ENCODE measurements around the gene MYF6. TPM values are rescaled to one million over a fixed set of nuclear protein-coding genes. Genes with fewer than 3 reads are reported as not detected.

MYF6 gene
- total RNA-seq, 2 experiments from 2014 or later = not detected

DNA sequence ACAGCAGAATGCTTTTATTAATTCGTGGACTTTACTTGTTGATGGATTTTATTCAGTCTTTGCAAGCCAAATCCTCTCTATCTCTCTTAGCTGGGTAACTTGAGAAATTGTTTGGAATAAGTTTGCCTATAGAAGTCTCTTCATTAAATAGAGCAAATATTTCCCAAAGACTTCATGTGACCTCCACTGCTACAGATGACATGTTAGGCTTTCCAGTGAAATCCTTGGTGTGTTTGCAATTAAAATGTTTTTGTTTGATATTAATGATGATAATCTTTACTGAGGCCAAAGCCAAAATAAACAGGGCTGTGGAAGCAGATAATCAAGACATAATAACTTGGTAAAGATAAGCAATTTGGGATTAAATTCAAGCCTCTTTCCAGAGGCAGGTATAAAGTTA lies 4.4 kb downstream of the MYF6 start:
- CTCF ChIA-PET = no interaction called here

DNA sequence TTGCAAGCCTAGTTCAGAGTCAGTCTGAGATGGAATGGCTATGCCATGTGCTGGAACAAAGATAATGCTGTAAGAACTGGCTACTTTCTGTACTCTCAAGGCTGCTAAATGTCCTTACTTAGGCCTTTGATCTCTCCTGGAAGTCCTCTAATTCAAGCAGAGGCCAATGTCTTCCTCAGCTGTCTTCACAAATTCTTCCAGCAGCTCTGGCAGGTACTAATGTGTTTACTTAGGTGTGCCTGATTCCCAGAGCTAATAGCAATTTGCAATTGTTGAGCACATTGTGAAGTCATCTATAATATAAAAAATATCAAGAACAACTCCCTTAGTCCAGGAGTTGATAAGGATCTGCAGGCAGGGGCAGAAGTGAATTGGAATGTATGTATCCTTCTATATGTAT lies 5.4 kb downstream of the MYF6 start:
- H3K4me3 Mint-ChIP-seq = no peak overlapping the region
- CTCF ChIA-PET = interaction anchor here (0.5 kb wide), 1 partner anchor 690 kb away, joined by 3 read pairs; no protein-coding TSS in a partner anchor
- H3K4me1 Mint-ChIP-seq = peaks cover 5% of the 10 kb centered on the region
- ATAC-seq (no peak), DNase-seq (no peak)
- H3K9me3 Mint-ChIP-seq (ENCODE audit: low read depth) = no peaks in the 10 kb centered on the region
- H3K27ac Mint-ChIP-seq = no peak overlapping the region
- peaks cover 2% of the 10 kb centered on the region for H3K36me3 Mint-ChIP-seq
- peaks cover 57% of the 10 kb centered on the region for H3K27me3 Mint-ChIP-seq

More for the DNA sequence above, 4.4 kb downstream of the MYF6 start:
- H3K9me3 Mint-ChIP-seq (ENCODE audit: low read depth) = no peaks in the 10 kb centered on the region
- peaks cover 63% of the 10 kb centered on the region for H3K27me3 Mint-ChIP-seq
- no peak overlapping the region for H3K4me3 Mint-ChIP-seq
- ATAC-seq = no peak
- peaks cover 5% of the 10 kb centered on the region for H3K4me1 Mint-ChIP-seq
- H3K36me3 Mint-ChIP-seq = peaks cover 2% of the 10 kb centered on the region
- H3K27ac Mint-ChIP-seq = no peak overlapping the region
- DNase-seq = no peak

DNA sequence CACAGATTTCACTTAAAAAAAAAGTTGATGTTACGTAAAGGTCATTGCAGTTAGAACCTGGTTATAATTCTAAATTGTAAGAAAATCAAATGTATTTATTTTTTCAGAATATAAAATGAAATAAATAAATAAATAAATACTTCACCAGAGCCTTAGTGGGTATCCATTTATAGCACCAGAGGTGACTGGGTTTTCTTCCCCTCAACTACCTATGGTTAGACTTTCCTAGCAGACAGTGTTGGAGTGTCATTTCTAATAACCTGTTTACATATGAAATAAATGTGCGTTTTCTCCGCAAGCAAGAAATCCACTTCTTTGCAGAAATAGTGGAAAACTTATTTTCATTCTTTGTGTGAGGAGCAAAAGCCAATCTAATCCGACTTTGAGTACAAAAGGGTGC lies 6.0 kb downstream of the MYF6 start:
- CTCF ChIA-PET = no interaction called here
- peaks cover 59% of the 10 kb centered on the region for H3K27me3 Mint-ChIP-seq
- no peak overlapping the region for H3K27ac Mint-ChIP-seq

DNA sequence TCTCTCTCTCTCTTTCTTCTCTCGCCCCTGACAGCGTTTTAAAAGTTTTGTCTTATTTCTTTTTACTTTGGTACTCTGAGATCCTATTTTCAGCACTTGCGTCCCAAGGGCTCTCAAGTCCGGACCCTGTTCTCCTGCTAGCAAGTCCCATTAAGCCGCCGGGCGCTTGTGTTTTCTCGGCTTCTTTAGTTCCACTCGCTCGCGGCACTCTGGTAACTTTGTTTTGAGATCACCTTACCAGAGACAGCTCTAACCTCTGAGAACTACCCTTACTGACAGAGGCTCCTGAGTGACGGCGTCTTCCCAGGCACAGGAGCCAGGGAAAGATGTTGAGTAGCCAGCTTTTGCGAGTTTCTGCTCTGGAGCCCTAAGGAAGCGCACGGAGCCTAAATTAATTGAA lies 6.6 kb downstream of the MYF6 start:
- no peak for DNase-seq
- ATAC-seq = no peak
- Mint-ChIP-seq H3K9me3 (ENCODE audit: low read depth) (no peaks in the 10 kb centered on the region), H3K4me1 (no peaks in the 10 kb centered on the region), H3K27me3 (peaks cover 52% of the 10 kb centered on the region), H3K4me3 (no peak overlapping the region), H3K36me3 (peaks cover 2% of the 10 kb centered on the region), H3K27ac (no peak overlapping the region)
- CTCF ChIA-PET = no interaction called here

More for the DNA sequence above, 6.0 kb downstream of the MYF6 start:
- ATAC-seq = no peak
- Mint-ChIP-seq H3K4me1 (peaks cover 5% of the 10 kb centered on the region), H3K36me3 (peaks cover 2% of the 10 kb centered on the region), H3K9me3 (ENCODE audit: low read depth) (no peaks in the 10 kb centered on the region), H3K4me3 (no peak overlapping the region)
- no peak for DNase-seq

DNA sequence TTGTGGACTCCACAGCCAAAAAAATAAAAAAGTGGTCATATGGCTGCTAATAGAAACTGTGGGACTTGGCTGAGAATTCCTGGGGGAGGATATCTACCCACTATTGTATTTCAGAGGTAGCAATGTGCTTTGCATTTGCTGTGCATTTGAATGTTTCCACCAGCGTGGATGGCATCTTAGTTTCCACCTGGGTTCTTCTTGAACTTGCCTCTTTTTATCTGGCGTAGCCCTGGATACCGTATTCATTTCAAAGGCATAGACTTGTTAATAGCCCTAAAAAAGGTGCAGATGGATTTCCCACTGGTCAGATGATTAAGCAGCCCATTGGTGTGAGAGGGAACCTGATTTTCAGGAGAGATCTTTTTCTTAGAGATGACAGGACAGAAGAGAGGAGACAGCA lies 7.4 kb downstream of the MYF6 start:
- Mint-ChIP-seq H3K4me3 (no peak overlapping the region), H3K27me3 (peaks cover 45% of the 10 kb centered on the region), H3K4me1 (no peaks in the 10 kb centered on the region), H3K27ac (no peak overlapping the region), H3K36me3 (peaks cover 2% of the 10 kb centered on the region), H3K9me3 (ENCODE audit: low read depth) (no peaks in the 10 kb centered on the region)
- CTCF ChIA-PET = no interaction called here
- DNase-seq (no peak), ATAC-seq (no peak)

DNA sequence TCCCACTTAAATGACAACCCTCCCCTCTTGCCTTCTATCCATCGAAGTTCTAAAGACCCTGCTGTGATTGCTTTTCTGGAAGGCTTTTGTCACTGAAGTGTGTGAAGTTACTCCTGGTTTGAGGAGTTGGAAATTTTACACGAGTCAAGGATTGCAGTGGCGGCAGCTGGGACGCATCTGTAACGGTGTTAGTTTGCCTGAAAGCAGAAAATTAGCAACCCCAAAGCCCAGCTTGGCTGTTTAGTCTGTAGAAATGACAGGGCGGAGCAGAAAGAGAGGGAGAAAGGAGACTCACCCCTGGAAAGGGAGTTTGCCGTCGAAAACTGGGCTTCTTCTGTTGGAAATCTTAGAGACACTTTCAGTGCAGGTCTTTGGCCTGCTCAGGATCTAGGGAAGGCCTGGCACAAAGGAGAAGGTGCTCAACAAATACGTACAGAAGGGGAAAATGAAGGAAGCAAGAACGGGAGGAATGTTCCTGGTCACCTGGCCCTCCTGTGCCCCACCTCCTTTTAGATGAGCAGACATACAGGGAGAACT lies 8.3 kb downstream of the MYF6 start:
- Mint-ChIP-seq H3K4me3 (no peak overlapping the region), H3K27me3 (peaks cover 42% of the 10 kb centered on the region), H3K9me3 (ENCODE audit: low read depth) (no peaks in the 10 kb centered on the region), H3K36me3 (peaks cover 2% of the 10 kb centered on the region), H3K4me1 (no peaks in the 10 kb centered on the region), H3K27ac (no peak overlapping the region)
- DNase-seq (no peak), ATAC-seq (no peak)
- CTCF ChIA-PET = no interaction called here

DNA sequence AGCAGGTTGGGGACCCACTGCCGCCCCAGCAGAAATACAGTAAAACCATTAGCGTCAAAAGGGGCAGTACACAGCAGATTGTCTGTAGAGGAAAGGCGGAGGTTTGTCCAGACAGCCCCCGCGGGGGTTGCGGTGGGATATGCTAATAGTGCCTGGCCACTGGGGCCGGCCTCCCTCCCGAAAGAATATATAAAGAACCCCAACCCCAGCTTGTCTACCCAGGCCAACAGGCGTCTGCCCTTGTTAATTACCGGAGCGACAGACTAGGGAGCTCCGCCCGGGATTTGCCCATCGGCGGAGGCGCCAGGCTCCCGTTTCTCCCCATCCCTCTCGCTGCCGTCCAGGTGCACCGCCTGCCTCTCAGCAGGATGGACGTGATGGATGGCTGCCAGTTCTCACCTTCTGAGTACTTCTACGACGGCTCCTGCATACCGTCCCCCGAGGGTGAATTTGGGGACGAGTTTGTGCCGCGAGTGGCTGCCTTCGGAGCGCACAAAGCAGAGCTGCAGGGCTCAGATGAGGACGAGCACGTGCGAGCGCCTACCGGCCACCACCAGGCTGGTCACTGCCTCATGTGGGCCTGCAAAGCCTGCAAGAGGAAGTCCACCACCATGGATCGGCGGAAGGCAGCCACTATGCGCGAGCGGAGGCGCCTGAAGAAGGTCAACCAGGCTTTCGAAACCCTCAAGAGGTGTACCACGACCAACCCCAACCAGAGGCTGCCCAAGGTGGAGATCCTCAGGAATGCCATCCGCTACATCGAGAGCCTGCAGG lies 9.4 kb downstream of the MYF6 start, which contains the start of gene MYF5:
MYF5 (plus strand) TSS at position 217 of the 774 bp plus-strand sequence; CDS start at position 369, 152 bp downstream.
- Mint-ChIP-seq H3K4me3 (no peak within 1 kb of the TSS), H3K27me3 (peaks cover 42% of the 10 kb centered on the region), H3K36me3 (peaks cover 2% of the 10 kb centered on the region), H3K4me1 (no peaks in the 10 kb centered on the region), H3K27ac (no peak within 1 kb of the TSS), H3K9me3 (ENCODE audit: low read depth) (no peaks in the 10 kb centered on the region)
- CTCF ChIA-PET = no interaction called here
- ATAC-seq (no peak), DNase-seq (no peak)

DNA sequence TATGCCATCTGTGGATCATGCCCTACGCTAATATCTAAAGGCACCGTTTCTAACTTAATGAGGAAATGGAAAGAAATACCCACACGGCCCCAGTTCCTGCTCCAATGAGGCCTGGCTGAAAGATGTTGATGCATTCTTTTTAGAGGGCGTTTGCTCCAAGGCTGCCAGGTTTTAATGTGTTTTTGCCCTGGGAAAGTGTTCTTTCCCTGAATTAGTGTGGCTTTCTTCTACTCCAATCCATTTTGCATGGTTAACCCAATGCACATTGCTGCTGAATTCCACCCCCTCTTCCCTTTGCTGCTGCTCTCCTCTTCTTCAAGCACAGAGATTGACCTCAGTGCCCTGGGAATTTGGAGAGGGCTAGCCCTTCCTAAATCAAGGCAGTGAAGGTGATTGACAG lies 10.4 kb downstream of the MYF6 start:
- no peaks in the 10 kb centered on the region for H3K4me1 Mint-ChIP-seq
- no peaks in the 10 kb centered on the region for H3K9me3 Mint-ChIP-seq (ENCODE audit: low read depth)
- CTCF ChIA-PET = no interaction called here
- no peak overlapping the region for H3K27ac Mint-ChIP-seq
- peaks cover 2% of the 10 kb centered on the region for H3K36me3 Mint-ChIP-seq
- H3K27me3 Mint-ChIP-seq = peaks cover 38% of the 10 kb centered on the region
- no peak for ATAC-seq
- no peak overlapping the region for H3K4me3 Mint-ChIP-seq
- DNase-seq = no peak

DNA sequence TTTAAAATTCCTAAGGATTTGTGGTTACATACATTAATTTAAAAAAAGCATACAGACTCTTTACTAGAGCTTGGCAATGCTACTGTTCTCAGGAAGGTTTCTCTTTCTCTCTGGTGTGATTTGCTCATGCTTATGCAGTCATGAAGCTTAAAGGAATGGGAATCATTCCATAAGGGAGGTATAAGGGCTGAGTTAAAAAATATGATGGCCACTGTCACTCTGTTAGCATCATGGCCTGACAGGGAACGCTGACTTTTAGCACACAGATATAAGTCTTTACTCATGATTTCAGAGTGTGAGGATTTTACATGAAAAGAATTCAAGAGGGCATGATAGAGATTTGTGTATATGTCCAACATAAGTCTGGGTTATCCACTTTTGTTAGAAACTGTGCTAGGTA lies 13.1 kb downstream of the MYF6 start:
- Mint-ChIP-seq H3K27ac (no peak overlapping the region), H3K36me3 (no peaks in the 10 kb centered on the region), H3K9me3 (ENCODE audit: low read depth) (no peaks in the 10 kb centered on the region), H3K27me3 (peaks cover 18% of the 10 kb centered on the region), H3K4me3 (no peak overlapping the region), H3K4me1 (no peaks in the 10 kb centered on the region)
- CTCF ChIA-PET = no interaction called here
- ATAC-seq = no peak
- no peak for DNase-seq

DNA sequence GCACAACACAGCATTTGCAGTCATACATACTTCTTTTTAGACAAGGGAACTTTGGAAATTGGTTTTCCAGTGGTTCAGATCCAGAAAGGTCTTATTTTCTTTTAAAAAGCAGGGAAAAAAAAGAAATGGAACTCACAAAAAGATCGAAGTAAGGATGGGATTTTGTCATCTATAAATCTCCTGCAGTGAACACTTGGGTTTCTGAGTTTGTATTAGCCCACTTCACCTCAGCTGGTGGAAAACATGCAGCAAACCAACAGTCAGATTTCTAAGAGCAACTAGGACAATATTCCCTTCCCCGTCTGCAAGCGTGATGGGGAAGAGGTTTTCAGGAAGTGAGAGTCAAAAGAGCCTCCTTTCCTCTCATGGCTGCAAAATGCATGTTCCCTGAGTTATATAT lies 13.9 kb downstream of the MYF6 start:
- Mint-ChIP-seq H3K4me1 (no peaks in the 10 kb centered on the region), H3K27me3 (peaks cover 13% of the 10 kb centered on the region), H3K9me3 (ENCODE audit: low read depth) (no peaks in the 10 kb centered on the region), H3K36me3 (no peaks in the 10 kb centered on the region), H3K27ac (no peak overlapping the region), H3K4me3 (no peak overlapping the region)
- CTCF ChIA-PET = no interaction called here
- DNase-seq (no peak), ATAC-seq (no peak)

DNA sequence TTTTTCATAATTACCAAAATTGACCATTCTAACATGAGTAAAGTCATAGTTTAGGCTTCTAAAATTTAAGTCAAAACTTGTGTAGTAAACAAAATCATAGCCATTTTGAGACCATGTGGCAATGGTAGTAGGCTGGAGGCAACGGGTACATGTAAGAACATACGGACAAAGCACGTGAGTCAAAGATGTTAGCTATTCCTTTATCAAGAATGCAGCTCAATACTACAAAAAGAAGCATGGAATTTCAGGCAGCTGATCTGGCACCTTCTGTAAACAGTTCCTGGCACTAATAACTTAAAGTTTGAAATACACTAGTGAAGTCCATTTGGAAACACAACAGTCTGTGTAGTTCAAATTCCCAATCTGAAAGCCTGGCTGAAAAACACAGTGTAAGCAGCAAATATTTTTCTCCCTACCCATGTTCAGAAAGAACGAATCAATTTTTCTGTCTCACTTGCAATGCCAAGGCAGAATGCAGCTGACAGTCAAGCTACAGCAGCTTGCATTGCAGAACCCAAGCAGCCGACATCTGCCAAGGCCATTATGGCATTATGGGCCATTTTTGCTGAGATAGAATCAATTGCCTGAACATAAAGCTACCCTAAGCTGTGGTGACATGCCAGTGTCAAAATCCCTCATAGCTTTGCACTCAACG lies 38.5 kb downstream of the MYF6 start:
- ATAC-seq (no peak), DNase-seq (no peak)
- no peak overlapping the region for H3K4me3 Mint-ChIP-seq
- H3K9me3 Mint-ChIP-seq (ENCODE audit: low read depth) = no peaks in the 10 kb centered on the region
- CTCF ChIA-PET = no interaction called here
- no peaks in the 10 kb centered on the region for H3K27me3 Mint-ChIP-seq
- H3K27ac Mint-ChIP-seq = no peak overlapping the region
- no peaks in the 10 kb centered on the region for H3K36me3 Mint-ChIP-seq
- no peaks in the 10 kb centered on the region for H3K4me1 Mint-ChIP-seq

DNA sequence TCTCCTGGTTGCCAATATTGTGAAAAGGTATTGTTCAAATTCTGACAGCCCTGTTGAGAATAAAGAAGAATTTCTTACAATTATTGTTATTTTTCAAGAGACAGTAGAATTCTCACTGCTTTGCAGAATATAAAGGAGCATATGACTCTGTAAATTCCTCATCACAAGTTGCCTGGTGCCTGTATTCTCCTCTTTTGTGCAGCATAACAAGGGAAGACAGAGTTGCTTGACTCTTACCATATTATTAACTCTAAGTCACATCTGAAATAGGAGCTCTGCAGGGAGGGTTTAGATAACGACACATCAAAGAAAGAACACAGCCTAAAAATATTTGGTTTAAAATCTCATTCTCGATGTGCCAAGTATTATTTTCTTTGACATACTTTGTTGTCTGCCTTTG lies 40.4 kb downstream of the MYF6 start:
- no peaks in the 10 kb centered on the region for H3K27me3 Mint-ChIP-seq
- no peak for ATAC-seq
- no peak for DNase-seq
- H3K36me3 Mint-ChIP-seq = no peaks in the 10 kb centered on the region
- no peaks in the 10 kb centered on the region for H3K4me1 Mint-ChIP-seq
- H3K4me3 Mint-ChIP-seq = no peak overlapping the region
- H3K27ac Mint-ChIP-seq = no peak overlapping the region
- CTCF ChIA-PET = no interaction called here
- H3K9me3 Mint-ChIP-seq (ENCODE audit: low read depth) = no peaks in the 10 kb centered on the region

DNA sequence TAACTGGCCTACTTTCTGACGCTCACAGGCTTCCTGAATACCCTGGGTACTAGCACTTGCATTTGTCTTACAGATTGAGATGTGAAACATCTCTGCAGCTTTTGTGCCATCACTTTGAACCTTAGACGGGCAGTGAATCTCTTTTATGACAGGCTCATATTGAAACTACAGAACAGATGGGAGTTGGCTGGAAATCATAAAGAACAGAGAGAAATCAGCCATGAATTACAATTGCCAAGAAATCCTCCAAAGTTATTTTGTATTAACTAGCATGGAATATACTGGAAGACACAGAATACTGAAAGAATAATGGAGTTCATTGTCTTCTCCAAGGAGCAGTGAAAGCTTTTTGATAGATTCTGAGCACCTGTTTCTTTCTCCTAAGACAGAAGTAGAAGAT lies 42.0 kb downstream of the MYF6 start:
- H3K27ac Mint-ChIP-seq = no peak overlapping the region
- DNase-seq = no peak
- H3K9me3 Mint-ChIP-seq (ENCODE audit: low read depth) = no peaks in the 10 kb centered on the region
- H3K4me3 Mint-ChIP-seq = no peak overlapping the region
- no peaks in the 10 kb centered on the region for H3K4me1 Mint-ChIP-seq
- no peaks in the 10 kb centered on the region for H3K27me3 Mint-ChIP-seq
- no peak for ATAC-seq
- CTCF ChIA-PET = no interaction called here
- no peaks in the 10 kb centered on the region for H3K36me3 Mint-ChIP-seq

DNA sequence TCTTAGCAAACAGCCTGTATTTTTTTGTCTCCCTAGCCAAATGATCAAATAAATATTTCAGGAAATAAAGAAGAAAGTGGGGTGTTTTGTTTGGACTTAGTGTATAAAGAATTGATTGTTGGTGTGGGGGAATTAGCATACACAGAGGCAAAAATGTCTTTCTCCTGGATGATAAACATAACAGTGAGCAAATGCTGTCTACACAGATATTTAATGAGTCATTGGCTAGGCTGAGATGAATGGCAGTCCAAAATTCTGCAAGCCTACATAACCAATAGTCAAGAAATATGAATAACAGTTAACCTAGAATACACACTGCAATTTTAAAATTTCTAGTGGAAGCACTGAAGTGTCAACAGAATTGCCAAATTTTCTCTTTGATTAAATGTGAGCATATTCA lies 45.0 kb downstream of the MYF6 start:
- no peak for ATAC-seq

More for the DNA sequence above, 45.0 kb downstream of the MYF6 start:
- H3K9me3 Mint-ChIP-seq (ENCODE audit: low read depth) = no peaks in the 10 kb centered on the region
- no peaks in the 10 kb centered on the region for H3K36me3 Mint-ChIP-seq
- no peak for DNase-seq
- H3K4me3 Mint-ChIP-seq = no peak overlapping the region
- H3K27ac Mint-ChIP-seq = no peak overlapping the region
- H3K27me3 Mint-ChIP-seq = no peaks in the 10 kb centered on the region
- CTCF ChIA-PET = no interaction called here
- H3K4me1 Mint-ChIP-seq = no peaks in the 10 kb centered on the region

Data from activated CD8-positive, alpha-beta memory T cell treated with anti-CD3 and anti-CD28 coated beads, Interleukin-2, amount 10 ng/mL, durations not matched to agents 7 days and 5 days (primary cell).